Fibroblast of pulmonary artery (primary cell): ENCODE measurements around the gene TAOK2.

Experiments
- DNase-seq: peaks from one replicate; pipeline ENCODE4 v3.0.0-alpha.2; 2010; ENCODE audit warnings: low read depth
- H3K4me3 ChIP-seq: replicated peaks from 2 replicates; pipeline ENCODE4 v1.5.1; 2011; ENCODE audit warnings: low read depth, mild to moderate bottlenecking, control low read depth, low read length, moderate library complexity
- CTCF ChIP-seq: IDR thresholded peaks from 2 replicates; pipeline ENCODE4 v1.5.1; 2011; ENCODE audit warnings: mild to moderate bottlenecking, control low read depth, low read length, inconsistent platforms; ENCODE audit errors: missing control alignments

Gene TAOK2

DNA sequence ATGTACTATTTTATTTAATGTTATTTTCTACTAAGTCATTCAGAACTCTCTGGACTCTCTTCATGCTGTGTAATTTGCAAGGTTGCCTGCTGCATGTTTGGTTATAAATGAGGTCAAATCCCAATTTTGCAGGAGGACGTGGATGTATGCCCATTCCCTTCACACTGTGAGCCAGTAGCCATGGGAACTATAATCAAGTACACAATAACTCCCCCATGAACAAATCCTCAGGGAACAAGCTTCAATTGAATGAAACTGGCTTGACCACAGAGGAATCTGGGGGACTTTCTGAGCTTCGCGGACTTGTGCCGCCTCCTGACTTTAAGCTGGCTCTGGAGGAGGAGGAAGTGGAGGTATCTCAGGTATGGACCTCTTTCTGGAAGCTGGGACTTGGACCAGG is 33.0 kb upstream of the TAOK2 start:
- peak; percentile 60 for DNase-seq
- TF ChIP-seq CTCF, result no peak
- H3K4me3 ChIP-seq, result no peak overlapping the region

GRCh38 chr16:29943846-29944799 is 29.5 kb upstream of the TAOK2 start:
- peak; percentile 52 for TF ChIP-seq CTCF
- DNase-seq, result peak; percentile 98

DNA sequence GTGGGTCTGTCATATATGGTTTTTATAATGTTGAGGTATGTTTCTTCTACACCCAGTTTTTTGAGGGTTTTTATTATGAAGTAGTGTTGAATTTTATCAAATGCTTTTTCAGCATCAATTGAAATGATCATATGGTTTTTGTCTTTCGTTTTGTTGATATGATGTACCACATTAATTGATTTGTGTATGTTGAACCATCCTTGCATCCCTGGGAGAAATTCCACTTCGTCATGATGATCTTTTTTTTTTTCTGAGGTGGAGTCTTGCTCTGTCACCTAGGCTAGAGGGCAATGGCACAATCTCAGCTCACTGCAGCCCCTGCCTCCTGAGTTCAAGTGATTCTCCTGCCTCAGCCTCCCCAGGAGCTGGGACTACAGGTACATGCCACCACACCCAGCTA is 25.8 kb upstream of the TAOK2 start:
- no peak for TF ChIP-seq CTCF
- no peak for DNase-seq
- no peak overlapping the region for H3K4me3 ChIP-seq

More at GRCh38 chr16:29943846-29944799, 29.5 kb upstream of the TAOK2 start:
- no peak overlapping the region for H3K4me3 ChIP-seq

- no peak overlapping the region for H3K4me3 ChIP-seq
- TF ChIP-seq CTCF, result no peak
- DNase-seq, result no peak
These were observed 22.7 kb upstream of the TAOK2 start for GRCh38 chr16:29950806-29951461.

- no peak overlapping the region for H3K4me3 ChIP-seq
- DNase-seq, result no peak
- TF ChIP-seq CTCF, result no peak
These were observed 21.9 kb upstream of the TAOK2 start for GRCh38 chr16:29951625-29952365.

DNA sequence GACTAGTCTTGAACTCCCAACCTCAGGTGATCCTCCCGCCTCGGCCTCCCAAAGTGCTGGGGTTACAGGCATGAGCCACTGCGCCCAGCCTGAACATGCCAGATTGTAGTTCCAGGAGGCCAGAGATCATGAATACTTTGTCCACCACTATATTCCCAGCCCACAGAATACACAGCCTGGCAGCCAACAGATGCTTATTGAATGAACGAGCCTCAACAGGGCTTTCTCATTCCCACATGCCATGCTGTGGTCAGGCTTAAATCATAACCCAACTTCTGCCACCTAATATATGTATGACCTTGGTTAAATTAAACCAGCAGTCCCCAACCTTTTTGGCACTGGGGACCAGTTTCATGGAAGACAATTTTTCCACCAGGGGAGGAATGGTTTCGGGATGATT is 14.9 kb upstream of the TAOK2 start:
- no peak for DNase-seq
- no peak overlapping the region for H3K4me3 ChIP-seq
- no peak for TF ChIP-seq CTCF
